Testis (tissue), 2 donors: ENCODE data around the gene KIAA1755.

Experiments used
- CTCF ChIP-seq, 3 experiments: fragments of 450-650 bp in 2 of 3; fragments of 200-600 bp in 1 of 3; sonication (generic) in 1 of 3; IDR thresholded peaks; one replicate each; pipeline ENCODE4 v1.5.1; 2016 to 2019; ENCODE audit warnings: antibody characterized with exemption in 3 of 3, mild to moderate bottlenecking in 2 of 3, moderate library complexity in 1 of 3
- POLR2A ChIP-seq: fragments of 450-650 bp; IDR thresholded peaks from one replicate; pipeline ENCODE4 v1.6.1; 2017; ENCODE audit warnings: antibody characterized with exemption, mild to moderate bottlenecking, moderate library complexity

- TF ChIP-seq CTCF (IDR thresholded peaks at IDR 0.05) (no peak), POLR2A (no peak)
Observed at GRCh38 chr20:38194971-38195504, 65.5 kb downstream of the KIAA1755 start.
